IPS-18c (cell line): ENCODE data around the gene SNRPB.

ENCODE experiments used
- H3K4me3 ChIP-seq: 2 replicates; pipeline ENCODE4 v1.7.0; 2013; ENCODE audit warnings: low read depth, mild to moderate bottlenecking, low read length, moderate library complexity; ENCODE audit not compliant: insufficient read depth
- H3K9me3 ChIP-seq: one replicate; pipeline ENCODE4 v1.6.1; 2013; ENCODE audit warnings: mild to moderate bottlenecking, low read length, moderate library complexity; ENCODE audit not compliant: control insufficient read depth, insufficient read depth

SNRPB gene

GRCh38 chr20:2451939-2452732, 18.5 kb downstream of the SNRPB start:
- H3K9me3 ChIP-seq = no peaks in the 10 kb centered on the region
- H3K4me3 ChIP-seq = no peak overlapping the region

DNA sequence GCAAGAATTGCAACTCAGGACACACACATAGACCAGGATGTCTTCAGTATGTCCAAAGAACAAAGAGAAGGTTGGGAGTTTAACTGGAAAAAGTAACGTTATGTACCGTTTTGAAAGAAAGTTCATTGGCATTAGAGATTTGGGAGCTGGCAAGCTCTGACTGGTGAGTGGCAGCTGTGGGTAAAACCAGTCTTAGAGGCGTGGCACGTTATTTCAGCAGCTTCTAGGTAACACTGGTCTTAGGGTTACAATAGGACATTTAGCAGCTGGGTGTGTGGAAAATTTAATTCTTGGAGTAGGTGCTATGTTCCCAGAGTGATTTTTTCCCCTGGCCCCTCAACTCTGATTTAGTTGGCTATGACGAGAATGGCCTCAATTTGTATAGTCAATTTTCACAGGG, 19.2 kb downstream of the SNRPB start:
- no peak overlapping the region for H3K4me3 ChIP-seq
- H3K9me3 ChIP-seq = no peaks in the 10 kb centered on the region

DNA sequence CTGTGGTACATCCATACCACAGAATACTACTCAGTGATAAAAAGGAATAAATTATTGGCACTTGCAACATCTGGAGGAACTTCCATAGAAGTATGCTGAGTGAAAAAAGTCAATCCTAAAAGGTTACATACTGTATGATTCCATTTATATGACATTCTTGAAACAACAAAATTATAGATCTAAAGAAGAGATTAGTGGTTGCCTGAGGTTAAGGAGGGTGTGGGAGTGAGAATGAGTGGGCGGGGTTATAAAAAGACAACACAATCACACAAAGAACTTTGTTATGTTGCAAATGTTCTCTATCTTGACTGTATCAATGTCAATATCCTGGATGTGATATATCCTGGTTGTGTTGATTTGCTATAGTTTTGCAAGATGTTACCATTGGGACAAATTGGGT, 21.2 kb downstream of the SNRPB start:
- H3K4me3 ChIP-seq = no peak overlapping the region
- H3K9me3 ChIP-seq = no peaks in the 10 kb centered on the region

GRCh38 chr20:2446845-2447244, 23.7 kb downstream of the SNRPB start:
- H3K4me3 ChIP-seq = no peak overlapping the region
- H3K9me3 ChIP-seq = no peaks in the 10 kb centered on the region

DNA sequence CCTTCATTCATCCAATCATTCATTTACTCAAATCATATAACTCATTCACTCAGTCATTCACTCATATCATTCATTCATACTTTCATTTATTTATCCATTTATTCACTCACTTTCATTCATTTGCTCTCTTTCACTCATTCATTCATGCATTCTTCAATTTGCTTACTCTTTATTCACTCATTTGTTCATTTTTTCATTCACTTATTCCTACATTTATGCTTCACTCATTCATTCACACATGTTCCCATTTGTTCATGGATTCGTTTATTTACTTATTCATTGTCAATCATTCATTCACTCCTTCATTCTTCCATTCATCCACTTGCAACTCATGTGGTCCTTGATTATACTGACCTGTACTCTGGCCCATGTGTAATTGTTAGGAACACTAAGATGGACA, 39.4 kb downstream of the SNRPB start:
- Histone ChIP-seq H3K9me3 (no peaks in the 10 kb centered on the region), H3K4me3 (no peak overlapping the region)

GRCh38 chr20:2430538-2430937, 40.1 kb downstream of the SNRPB start:
- Histone ChIP-seq H3K4me3 (no peak overlapping the region), H3K9me3 (no peaks in the 10 kb centered on the region)

GRCh38 chr20:2429051-2429450, 41.5 kb downstream of the SNRPB start:
- no peak overlapping the region for H3K4me3 ChIP-seq

DNA sequence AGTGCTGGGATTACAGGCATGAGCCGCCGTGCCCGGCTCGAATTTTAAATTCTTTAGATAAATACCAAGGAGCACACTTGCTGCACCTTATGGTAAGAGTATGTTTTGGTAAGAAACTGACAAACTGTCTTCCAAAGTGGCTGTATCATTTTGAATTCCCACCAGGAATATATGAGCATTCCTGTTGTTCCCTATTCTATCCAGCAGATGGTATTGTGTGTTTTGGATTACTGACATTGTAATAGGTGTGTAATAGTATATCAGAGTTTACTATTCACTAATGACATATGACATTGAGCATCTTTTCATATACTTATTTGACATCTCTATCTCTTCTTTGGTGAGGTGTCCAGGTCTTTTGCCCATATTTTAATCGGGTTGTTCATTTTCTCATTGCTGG, 49.3 kb downstream of the SNRPB start:
- H3K9me3 ChIP-seq = no peaks in the 10 kb centered on the region
- no peak overlapping the region for H3K4me3 ChIP-seq

More at GRCh38 chr20:2429051-2429450, 41.5 kb downstream of the SNRPB start:
- no peaks in the 10 kb centered on the region for H3K9me3 ChIP-seq

DNA sequence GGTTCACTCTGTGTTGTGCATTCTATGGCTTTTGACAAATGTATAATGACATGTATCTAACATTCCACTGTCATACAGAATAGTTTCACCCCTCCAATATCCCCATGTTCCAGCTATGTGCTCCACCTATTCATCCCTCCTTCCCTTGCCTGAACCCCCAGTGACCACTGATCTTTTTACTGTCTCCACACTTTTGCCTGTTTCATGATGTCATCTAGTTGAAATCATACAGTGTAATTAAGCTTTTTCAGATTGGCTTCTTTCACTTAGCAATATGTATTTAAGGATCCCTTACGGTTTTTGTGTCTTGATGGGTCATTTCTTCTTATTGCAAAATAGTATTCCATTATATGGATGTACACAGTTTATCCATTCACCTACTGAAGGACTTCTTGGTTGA, 50.1 kb downstream of the SNRPB start:
- H3K9me3 ChIP-seq = no peaks in the 10 kb centered on the region

GRCh38 chr20:2418388-2418787, 52.2 kb downstream of the SNRPB start:
- no peaks in the 10 kb centered on the region for H3K9me3 ChIP-seq
- no peak overlapping the region for H3K4me3 ChIP-seq

More for the DNA sequence above, 50.1 kb downstream of the SNRPB start:
- H3K4me3 ChIP-seq = no peak overlapping the region

DNA sequence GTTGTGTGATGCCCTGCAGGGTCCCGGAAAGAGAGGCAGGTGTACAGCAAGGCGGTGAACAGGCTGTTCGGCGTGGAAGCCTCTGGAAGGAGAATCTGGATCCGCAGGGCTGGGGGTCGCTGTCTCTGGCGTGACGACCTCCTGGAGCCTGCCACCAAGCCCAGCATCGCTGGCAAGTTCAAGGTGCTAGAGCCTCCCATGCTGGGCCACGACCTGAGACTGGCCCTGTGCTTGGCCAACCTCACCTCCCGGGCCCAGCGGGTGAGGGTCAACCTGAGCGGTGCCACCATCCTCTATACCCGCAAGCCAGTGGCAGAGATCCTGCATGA, 53.4 kb downstream of the SNRPB start:
- Histone ChIP-seq H3K4me3 (no peak overlapping the region), H3K9me3 (no peaks in the 10 kb centered on the region)

DNA sequence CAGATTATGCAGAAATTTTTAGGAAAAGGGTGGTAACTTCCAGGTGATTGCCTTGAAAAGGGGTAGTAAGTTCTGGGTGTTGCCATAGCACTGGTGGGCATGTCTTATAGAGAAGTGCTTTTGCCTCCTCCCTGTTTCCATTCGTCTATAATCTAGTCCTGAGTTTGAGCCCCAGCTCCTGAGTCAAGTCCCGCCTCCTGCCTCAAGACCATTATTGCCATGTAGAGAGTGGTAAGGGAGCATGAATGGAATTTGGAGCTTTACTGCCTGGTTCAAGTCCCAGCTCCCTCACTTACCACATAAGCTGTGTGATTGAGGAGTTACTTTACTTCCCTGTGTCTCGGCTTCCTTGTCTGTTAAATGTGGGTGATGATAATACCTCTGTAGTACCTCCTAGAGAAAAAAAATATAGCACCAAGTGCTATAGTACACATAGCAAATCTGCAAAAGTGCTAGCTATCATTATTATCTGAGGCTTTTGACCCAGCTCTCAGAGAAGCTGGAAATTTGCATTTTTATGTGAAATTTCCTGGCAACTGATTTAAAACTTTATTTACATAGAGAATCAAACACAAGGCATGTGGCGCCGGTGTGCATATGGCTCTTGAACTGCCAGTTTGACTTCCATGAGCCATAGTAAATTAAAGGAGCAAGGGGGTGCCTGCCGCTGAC, 53.9 kb downstream of the SNRPB start:
- H3K9me3 ChIP-seq = no peaks in the 10 kb centered on the region
- no peak overlapping the region for H3K4me3 ChIP-seq
